ENCODE data around the gene SNX33.
"Not testable (repeated sequence)": the region's sequence is repeated elsewhere in the genome, so short reads cannot be mapped to it uniquely, and the experiment has no call there.

SNX33 gene

GRCh38 chr15:75666823-75667501, 19.2 kb downstream of the SNX33 start:
- Mint-ChIP-seq H3K9me3 (ENCODE audit: low read depth) (no peaks in the 10 kb centered on the region), H3K36me3 (no peaks in the 10 kb centered on the region), H3K27me3 (no peaks in the 10 kb centered on the region), H3K27ac (no peak overlapping the region), H3K4me1 (ENCODE audit: low read depth) (no peaks in the 10 kb centered on the region), H3K4me3 (no peak overlapping the region)

- no peak overlapping the region for H3K4me3 Mint-ChIP-seq
- no peaks in the 10 kb centered on the region for H3K9me3 Mint-ChIP-seq (ENCODE audit: low read depth)
- no peaks in the 10 kb centered on the region for H3K36me3 Mint-ChIP-seq
- H3K27me3 Mint-ChIP-seq = no peaks in the 10 kb centered on the region
- H3K4me1 Mint-ChIP-seq (ENCODE audit: low read depth) = no peaks in the 10 kb centered on the region
- no peak overlapping the region for H3K27ac Mint-ChIP-seq
These were observed 21.6 kb downstream of the SNX33 start for GRCh38 chr15:75669191-75669878.

- Mint-ChIP-seq H3K9me3 (ENCODE audit: low read depth) (no peaks in the 10 kb centered on the region), H3K4me3 (no peak overlapping the region), H3K27me3 (no peaks in the 10 kb centered on the region), H3K4me1 (ENCODE audit: low read depth) (no peaks in the 10 kb centered on the region), H3K36me3 (no peaks in the 10 kb centered on the region), H3K27ac (no peak overlapping the region)
These were observed 22.1 kb downstream of the SNX33 start for GRCh38 chr15:75669879-75670212.

- no peaks in the 10 kb centered on the region for H3K9me3 Mint-ChIP-seq (ENCODE audit: low read depth)
- H3K27me3 Mint-ChIP-seq = no peaks in the 10 kb centered on the region
- H3K4me1 Mint-ChIP-seq (ENCODE audit: low read depth) = no peaks in the 10 kb centered on the region
- H3K27ac Mint-ChIP-seq = no peak overlapping the region
- no peaks in the 10 kb centered on the region for H3K36me3 Mint-ChIP-seq
- H3K4me3 Mint-ChIP-seq = no peak overlapping the region
These were observed 24.3 kb downstream of the SNX33 start for GRCh38 chr15:75671730-75672602.

- Mint-ChIP-seq H3K36me3 (no peaks in the 10 kb centered on the region), H3K4me1 (ENCODE audit: low read depth) (no peaks in the 10 kb centered on the region), H3K9me3 (ENCODE audit: low read depth) (no peaks in the 10 kb centered on the region), H3K27me3 (no peaks in the 10 kb centered on the region), H3K27ac (no peak overlapping the region), H3K4me3 (no peak overlapping the region)
These were observed 25.1 kb downstream of the SNX33 start for GRCh38 chr15:75672646-75673425.

- Mint-ChIP-seq H3K4me1 (ENCODE audit: low read depth) (no peaks in the 10 kb centered on the region), H3K36me3 (no peaks in the 10 kb centered on the region), H3K4me3 (no peak overlapping the region), H3K9me3 (ENCODE audit: low read depth) (no peaks in the 10 kb centered on the region), H3K27me3 (no peaks in the 10 kb centered on the region), H3K27ac (no peak overlapping the region)
These were observed 25.9 kb downstream of the SNX33 start for GRCh38 chr15:75673426-75674235.

- no peaks in the 10 kb centered on the region for H3K4me1 Mint-ChIP-seq (ENCODE audit: low read depth)
- H3K36me3 Mint-ChIP-seq = no peaks in the 10 kb centered on the region
- H3K4me3 Mint-ChIP-seq = no peak overlapping the region
- H3K27me3 Mint-ChIP-seq = no peaks in the 10 kb centered on the region
- H3K27ac Mint-ChIP-seq = no peak overlapping the region
- no peaks in the 10 kb centered on the region for H3K9me3 Mint-ChIP-seq (ENCODE audit: low read depth)
These were observed 26.7 kb downstream of the SNX33 start for GRCh38 chr15:75674366-75674765.

- Mint-ChIP-seq H3K27ac (no peak overlapping the region), H3K9me3 (ENCODE audit: low read depth) (no peaks in the 10 kb centered on the region), H3K36me3 (no peaks in the 10 kb centered on the region), H3K4me3 (no peak overlapping the region), H3K27me3 (no peaks in the 10 kb centered on the region), H3K4me1 (ENCODE audit: low read depth) (no peaks in the 10 kb centered on the region)
These were observed 28.1 kb downstream of the SNX33 start for GRCh38 chr15:75675579-75676404.

- Mint-ChIP-seq H3K9me3 (ENCODE audit: low read depth) (no peaks in the 10 kb centered on the region), H3K27me3 (no peaks in the 10 kb centered on the region), H3K4me3 (no peak overlapping the region), H3K36me3 (no peaks in the 10 kb centered on the region), H3K4me1 (ENCODE audit: low read depth) (no peaks in the 10 kb centered on the region), H3K27ac (no peak overlapping the region)
These were observed 29.2 kb downstream of the SNX33 start for GRCh38 chr15:75676688-75677464.

GRCh38 chr15:75677465-75678323, 30.0 kb downstream of the SNX33 start:
- H3K27ac Mint-ChIP-seq = no peak overlapping the region
- H3K36me3 Mint-ChIP-seq = no peaks in the 10 kb centered on the region
- no peaks in the 10 kb centered on the region for H3K9me3 Mint-ChIP-seq (ENCODE audit: low read depth)
- no peak overlapping the region for H3K4me3 Mint-ChIP-seq
- H3K4me1 Mint-ChIP-seq (ENCODE audit: low read depth) = no peaks in the 10 kb centered on the region
- H3K27me3 Mint-ChIP-seq = no peaks in the 10 kb centered on the region

GRCh38 chr15:75678324-75678690, 30.6 kb downstream of the SNX33 start:
- H3K27ac Mint-ChIP-seq; H3K9me3 Mint-ChIP-seq (ENCODE audit: low read depth); H3K4me1 Mint-ChIP-seq (ENCODE audit: low read depth); H3K36me3 Mint-ChIP-seq; H3K4me3 Mint-ChIP-seq; H3K27me3 Mint-ChIP-seq: not testable (repeated sequence)

GRCh38 chr15:75680007-75680789, 32.5 kb downstream of the SNX33 start:
- no peaks in the 10 kb centered on the region for H3K9me3 Mint-ChIP-seq (ENCODE audit: low read depth)
- H3K27me3 Mint-ChIP-seq = no peaks in the 10 kb centered on the region
- H3K27ac Mint-ChIP-seq = no peak overlapping the region
- no peaks in the 10 kb centered on the region for H3K36me3 Mint-ChIP-seq
- H3K4me1 Mint-ChIP-seq (ENCODE audit: low read depth) = no peaks in the 10 kb centered on the region
- H3K4me3 Mint-ChIP-seq = no peak overlapping the region
